Bronchial epithelial cell (primary cell): ENCODE results near the gene PCDHGB6. TPM values are rescaled to one million over a fixed set of nuclear protein-coding genes. Genes with fewer than 3 reads are reported as not detected.

ENCODE experiments used
- DNase-seq: peaks from one replicate; pipeline ENCODE4 v3.0.0-alpha.2; 2010; ENCODE audit warnings: low read depth
- FAIRE-seq: peaks from 2 replicates; lab custom pipeline; 2011; peaks lifted over from hg19 to GRCh38; lab: Jason Lieb, UNC
- H3K27me3 ChIP-seq: 2 replicates; pipeline ENCODE4 v1.5.1; 2011; ENCODE audit warnings: low read length; ENCODE audit not compliant: control insufficient read depth, insufficient read depth
- H3K36me3 ChIP-seq: 2 replicates; pipeline ENCODE4 v1.5.1; 2011; ENCODE audit warnings: low read length; ENCODE audit not compliant: control insufficient read depth, insufficient read depth
- H3K4me3 ChIP-seq: 2 replicates; pipeline ENCODE4 v1.5.1; 2011; ENCODE audit warnings: mild to moderate bottlenecking, low read depth, low read length, control low read depth
- CTCF ChIP-seq: IDR thresholded peaks from 2 replicates; pipeline ENCODE4 v1.5.1; 2011; ENCODE audit warnings: mild to moderate bottlenecking, moderate library complexity, low read length, control low read depth, inconsistent platforms; ENCODE audit not compliant: insufficient read depth, severe bottlenecking
- total RNA-seq: library from RNA; depleted of rRNA; stranded (reverse); fragments of >200 nt; gene quantifications from 2 replicates; pipeline ENCODE4 v1.2.1, GENCODE V29; 2014

The PCDHGB6 gene
- total RNA-seq, 1 donor from 2014 or later: 0.53 TPM

GRCh38 chr5:141398608-141399007 lies 9.2 kb upstream of the PCDHGB6 start:
- Histone ChIP-seq H3K4me3 (no peak overlapping the region), H3K27me3 (peaks cover 2% of the 10 kb centered on the region), H3K36me3 (no peaks in the 10 kb centered on the region)
- no peak for TF ChIP-seq CTCF
- DNase-seq: no peak
- FAIRE-seq: no peak

DNA sequence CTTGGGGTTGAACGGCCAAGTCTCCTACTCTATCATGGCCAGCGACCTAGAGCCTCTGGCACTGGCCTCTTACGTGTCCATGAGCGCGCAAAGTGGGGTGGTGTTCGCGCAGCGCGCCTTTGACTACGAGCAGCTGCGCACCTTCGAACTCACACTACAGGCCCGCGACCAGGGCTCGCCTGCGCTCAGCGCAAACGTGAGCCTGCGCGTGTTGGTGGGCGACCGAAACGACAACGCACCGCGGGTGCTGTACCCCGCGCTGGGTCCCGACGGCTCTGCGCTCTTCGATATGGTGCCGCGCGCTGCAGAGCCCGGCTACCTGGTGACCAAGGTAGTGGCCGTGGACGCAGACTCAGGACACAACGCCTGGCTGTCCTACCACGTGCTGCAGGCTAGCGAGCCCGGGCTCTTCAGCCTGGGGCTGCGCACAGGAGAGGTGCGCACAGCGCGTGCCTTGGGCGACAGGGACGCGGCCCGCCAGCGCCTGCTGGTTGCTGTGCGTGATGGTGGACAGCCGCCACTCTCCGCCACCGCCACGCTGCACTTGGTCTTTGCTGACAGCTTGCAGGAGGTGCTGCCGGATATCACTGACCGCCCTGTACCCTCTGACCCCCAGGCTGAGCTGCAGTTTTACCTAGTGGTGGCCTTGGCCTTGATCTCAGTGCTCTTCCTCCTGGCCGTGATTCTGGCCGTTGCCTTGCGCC lies 8.1 kb upstream of the PCDHGB6 start:
- DNase-seq (no peak), FAIRE-seq (no peak)
- peaks cover 1% of the 10 kb centered on the region for H3K27me3 ChIP-seq
- no peaks in the 10 kb centered on the region for H3K36me3 ChIP-seq
- TF ChIP-seq CTCF: no peak
- no peak overlapping the region for H3K4me3 ChIP-seq

GRCh38 chr5:141402553-141403243 lies 5.1 kb upstream of the PCDHGB6 start, which contains the start of gene PCDHGA9:
TSS of gene PCDHGA9 (plus strand) at chr5:141402778. CDS start at chr5:141402953, 175 bp downstream.
- no peak for FAIRE-seq
- DNase-seq: peak; percentile 20
- TF ChIP-seq CTCF: peak; percentile 44
- no peaks in the 10 kb centered on the region for H3K27me3 ChIP-seq
- H3K36me3 ChIP-seq: no peaks in the 10 kb centered on the region
- peak within 1 kb of the TSS; percentile 11 for H3K4me3 ChIP-seq

DNA sequence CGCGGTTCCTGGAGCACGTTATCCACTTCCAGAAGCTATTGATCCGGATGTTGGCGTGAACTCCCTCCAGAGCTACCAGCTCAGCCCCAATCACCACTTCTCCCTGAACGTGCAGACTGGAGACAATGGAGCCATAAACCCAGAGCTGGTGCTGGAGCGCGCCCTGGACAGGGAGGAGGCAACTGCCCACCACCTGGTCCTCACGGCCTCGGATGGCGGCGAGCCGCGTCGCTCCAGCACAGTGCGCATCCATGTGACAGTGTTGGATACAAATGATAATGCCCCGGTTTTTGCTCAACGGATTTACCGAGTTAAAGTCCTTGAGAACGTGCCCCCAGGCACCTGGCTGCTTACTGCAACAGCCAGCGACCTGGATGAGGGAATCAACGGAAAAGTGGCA lies 4.4 kb upstream of the PCDHGB6 start:
- no peak for FAIRE-seq
- no peak for DNase-seq
- no peak overlapping the region for H3K4me3 ChIP-seq
- TF ChIP-seq CTCF: no peak
- no peaks in the 10 kb centered on the region for H3K36me3 ChIP-seq
- H3K27me3 ChIP-seq: no peaks in the 10 kb centered on the region

- no peak for TF ChIP-seq CTCF
- no peaks in the 10 kb centered on the region for H3K36me3 ChIP-seq
- DNase-seq (no peak), FAIRE-seq (no peak)
- H3K4me3 ChIP-seq: no peak overlapping the region
- H3K27me3 ChIP-seq: peaks cover 2% of the 10 kb centered on the region
Measured at GRCh38 chr5:141409598-141410306, 1.9 kb downstream of the PCDHGB6 start.
